ENCODE measurements around the gene SMARCAD1.

- TF ChIP-seq POLR2A (IDR thresholded peaks at IDR 0.05), result no peak
- no peak for TF ChIP-seq CTCF (IDR thresholded peaks at IDR 0.05)
- no peak for TF ChIP-seq EP300 (IDR thresholded peaks at IDR 0.05)
- TF ChIP-seq POLR2AphosphoS5 (IDR thresholded peaks at IDR 0.05), result no peak
Observed at GRCh38 chr4:94232519-94232918, 24.9 kb downstream of the SMARCAD1 start.

Data from stomach (tissue), 4 donors.